GM18498 (cell line): ENCODE results near the gene PRCC.

Experiments used
- ATAC-seq: cut with Tn5 transposase; IDR thresholded peaks from one replicate; pipeline ENCODE4 v1.9.1; 2021; ENCODE audit warnings: mild to moderate bottlenecking, moderate library complexity; ENCODE audit not compliant: unreplicated experiment

PRCC gene

DNA sequence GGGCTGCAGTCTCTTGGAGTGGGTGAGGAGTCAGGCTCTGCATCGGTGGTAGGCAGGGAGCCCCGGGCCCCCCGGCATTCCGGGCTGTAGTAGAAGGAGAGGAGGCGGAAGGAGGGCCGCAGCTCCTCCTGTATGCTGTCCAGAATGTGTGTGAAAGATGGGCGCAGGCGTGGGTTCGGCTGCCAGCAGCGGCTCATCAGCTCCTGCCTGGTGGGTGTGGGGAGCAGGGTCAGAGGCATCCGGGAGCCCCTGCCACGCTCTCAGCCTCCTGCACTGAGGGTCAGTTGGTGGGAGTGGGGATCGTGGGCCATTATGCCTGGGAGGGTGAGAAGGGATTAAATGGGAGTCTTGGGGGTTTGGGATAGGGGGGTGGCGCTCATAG lies 73.6 kb downstream of the PRCC start:
- ATAC-seq = no peak

DNA sequence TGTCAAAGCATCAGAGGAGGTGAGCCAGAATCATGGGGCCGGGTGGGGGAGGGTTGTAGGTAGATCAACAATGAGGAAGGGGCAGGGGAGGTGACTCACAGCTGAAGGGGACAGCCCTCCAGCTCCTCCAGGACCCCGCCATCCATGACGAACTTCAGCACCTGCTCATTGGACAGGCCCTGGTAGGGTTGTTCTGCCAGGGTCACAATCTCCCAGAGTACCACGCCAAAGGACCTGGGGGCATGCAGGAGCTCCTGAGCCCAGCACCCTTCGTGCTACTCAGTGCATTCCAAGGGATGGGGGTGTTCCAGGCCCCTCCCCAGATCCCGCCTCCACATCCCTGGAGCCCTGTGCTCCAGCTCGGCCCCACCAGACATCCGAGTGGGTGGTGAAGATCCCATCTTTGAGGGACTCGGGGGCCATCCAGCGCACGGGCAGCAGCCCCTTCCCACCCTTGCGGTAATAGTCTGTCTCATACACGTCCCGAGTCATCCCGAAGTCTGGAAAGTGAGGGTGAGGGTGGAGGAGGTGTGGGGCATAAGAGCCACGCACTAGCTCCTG lies 74.0 kb downstream of the PRCC start:
- no peak for ATAC-seq

DNA sequence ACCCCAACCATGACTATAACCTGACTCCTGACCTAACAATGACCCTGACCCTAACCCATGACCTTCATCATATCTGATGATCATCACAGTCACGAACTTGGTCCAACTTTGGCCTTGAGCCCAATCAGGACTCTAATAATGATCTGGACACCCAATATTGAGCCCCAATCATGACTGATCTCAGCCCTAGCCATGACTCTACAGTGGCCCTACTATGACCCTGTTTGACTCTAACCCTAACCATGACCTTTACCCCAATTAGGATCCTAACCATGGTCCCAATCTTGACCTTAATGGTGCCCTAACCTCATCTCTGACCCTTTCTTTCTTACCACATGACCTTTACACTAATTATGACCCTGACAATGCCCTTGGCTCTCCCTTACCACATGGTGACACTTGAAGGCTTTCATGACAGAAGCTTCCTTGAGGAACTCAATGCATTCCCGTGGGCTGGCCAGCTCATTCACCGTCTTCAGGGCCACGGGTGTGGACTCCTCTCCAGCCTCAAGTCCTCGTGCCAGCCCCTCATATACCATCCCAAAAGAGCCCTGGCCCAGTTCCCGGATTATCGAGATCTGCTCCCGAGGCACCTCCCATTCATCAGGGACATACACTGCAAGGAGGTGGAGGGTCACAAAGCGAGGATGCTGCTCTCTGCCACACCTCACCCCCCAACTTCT lies 75.4 kb downstream of the PRCC start:
- ATAC-seq = no peak

DNA sequence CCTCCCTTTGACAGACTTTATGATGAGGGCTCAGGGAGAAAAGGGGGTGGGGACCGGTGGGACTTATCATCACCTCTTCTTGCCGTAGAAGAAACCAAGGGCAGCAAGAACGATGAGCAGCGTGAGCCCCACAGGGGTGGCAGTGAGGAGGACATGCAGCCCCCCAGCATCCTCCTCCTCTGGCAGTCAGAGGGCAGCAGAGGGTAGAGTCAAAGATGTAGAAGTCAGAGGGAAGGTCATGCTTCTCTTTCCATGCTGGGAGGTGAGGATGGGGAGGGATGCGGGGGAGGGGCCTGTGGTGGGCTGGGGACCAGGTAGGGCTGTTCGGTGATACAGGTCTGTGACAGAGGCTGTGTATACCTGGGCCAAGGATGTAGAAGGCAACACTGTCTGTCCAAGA lies 76.8 kb downstream of the PRCC start:
- no peak for ATAC-seq

DNA sequence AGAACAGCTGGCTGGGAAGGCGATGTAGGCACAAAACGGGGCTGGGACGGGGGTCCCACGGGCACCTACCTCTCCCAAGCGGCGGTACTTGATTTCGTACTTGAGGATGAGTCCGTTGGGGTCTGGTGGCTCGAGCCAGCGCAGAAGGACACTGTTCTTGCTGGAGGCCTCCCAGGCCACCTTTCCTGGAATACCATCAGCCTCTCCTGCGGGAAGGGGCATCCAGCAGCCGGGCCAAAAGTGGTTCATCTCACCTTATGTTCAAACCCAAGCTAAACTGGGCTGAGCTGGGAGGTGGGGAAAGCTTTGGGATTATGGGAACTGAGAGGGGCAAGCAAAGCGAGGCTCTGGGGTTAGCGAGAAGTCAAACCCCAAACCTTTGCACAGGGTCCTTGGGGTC lies 77.3 kb downstream of the PRCC start:
- ATAC-seq = no peak

DNA sequence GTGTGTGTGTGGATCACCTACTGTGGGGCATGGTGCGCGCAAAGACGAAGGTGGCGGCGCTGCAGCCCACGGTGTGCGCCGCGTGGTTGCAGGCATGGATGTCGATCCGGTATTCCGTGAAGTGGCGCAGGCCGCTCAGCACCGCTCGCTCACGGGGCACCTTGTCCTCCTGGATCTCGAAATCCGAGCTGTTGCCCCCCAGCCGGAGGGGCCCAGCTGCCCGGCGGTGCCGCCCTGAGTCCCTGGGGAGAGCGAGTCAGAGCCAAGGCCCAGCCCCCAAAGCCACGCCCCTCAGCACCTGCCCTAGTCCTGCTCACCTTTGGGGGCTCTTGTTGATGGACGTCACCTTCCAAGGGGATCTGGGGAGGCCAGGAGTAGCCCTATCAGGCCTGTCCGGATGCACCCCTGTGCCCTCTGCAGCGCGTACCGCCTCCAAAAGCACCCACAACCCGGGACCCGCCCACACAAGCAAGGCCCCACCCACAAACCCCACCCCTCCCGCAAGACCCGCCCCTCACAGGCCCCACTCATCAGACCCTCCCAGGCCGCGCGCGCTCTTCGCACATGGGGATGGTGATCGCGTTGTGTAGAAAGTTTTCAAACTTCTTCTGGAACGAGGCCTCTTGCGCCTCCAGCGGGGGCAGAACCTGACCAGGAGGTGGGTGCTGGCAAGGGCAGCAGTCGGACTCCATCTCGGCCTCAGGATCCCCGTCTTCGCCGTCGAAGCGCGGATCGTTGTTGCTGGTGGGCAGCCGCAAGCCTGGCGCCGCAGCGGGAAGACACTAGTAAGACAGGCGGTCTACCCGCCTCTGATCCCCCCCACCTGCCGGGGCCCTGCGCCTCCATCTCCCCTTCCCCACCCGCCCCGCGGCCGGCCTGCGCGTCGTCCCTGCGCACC lies 78.0 kb downstream of the PRCC start:
- no peak for ATAC-seq

DNA sequence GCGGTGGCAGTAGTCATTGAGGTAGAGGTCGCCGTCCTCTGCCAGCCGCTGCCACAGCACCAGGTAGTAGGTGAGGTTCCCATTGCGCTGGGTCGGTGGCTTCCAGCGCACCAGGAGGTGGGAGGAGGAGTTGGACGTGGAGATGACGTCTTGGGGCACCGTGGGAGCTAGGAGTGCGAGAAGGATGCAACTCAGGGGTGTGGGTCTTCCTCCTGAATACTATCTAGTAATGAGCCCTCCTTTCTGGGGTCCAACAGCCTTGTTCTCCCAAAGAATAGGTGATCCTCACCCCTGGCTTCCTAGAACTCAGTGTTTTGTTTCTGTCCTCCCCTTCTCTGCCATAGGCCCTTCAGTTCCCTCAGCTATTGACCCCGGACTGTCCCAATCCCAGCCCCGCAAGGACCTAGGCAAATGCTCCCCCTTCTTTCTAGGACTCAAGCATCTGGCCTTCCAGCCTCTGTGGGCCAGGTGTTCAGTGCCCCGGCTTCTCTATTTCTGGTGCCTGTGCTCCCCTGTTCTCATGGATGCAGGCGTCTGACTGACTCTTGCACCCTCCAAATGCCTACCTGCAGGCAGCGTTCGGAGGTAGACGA lies 78.7 kb downstream of the PRCC start:
- no peak for ATAC-seq

DNA sequence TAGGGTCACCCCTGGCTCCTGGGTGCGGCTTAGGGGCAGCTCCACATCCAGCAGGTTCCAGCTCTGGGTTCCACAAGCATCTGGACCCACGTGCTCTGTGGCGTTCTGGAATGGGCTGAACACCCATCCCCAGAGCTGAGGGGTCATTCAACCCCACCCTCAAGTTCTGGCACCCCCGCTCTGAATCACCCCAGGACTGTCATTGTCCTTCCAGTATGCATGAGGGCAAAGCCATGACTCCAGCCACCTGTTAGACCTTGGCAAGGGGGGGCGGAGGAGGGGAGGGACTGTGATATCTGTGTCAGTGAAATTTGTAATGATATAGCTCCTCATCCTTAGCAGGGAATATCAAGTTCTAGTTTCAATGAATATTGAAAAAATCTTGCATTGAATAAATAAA lies 79.3 kb downstream of the PRCC start:
- ATAC-seq = no peak

DNA sequence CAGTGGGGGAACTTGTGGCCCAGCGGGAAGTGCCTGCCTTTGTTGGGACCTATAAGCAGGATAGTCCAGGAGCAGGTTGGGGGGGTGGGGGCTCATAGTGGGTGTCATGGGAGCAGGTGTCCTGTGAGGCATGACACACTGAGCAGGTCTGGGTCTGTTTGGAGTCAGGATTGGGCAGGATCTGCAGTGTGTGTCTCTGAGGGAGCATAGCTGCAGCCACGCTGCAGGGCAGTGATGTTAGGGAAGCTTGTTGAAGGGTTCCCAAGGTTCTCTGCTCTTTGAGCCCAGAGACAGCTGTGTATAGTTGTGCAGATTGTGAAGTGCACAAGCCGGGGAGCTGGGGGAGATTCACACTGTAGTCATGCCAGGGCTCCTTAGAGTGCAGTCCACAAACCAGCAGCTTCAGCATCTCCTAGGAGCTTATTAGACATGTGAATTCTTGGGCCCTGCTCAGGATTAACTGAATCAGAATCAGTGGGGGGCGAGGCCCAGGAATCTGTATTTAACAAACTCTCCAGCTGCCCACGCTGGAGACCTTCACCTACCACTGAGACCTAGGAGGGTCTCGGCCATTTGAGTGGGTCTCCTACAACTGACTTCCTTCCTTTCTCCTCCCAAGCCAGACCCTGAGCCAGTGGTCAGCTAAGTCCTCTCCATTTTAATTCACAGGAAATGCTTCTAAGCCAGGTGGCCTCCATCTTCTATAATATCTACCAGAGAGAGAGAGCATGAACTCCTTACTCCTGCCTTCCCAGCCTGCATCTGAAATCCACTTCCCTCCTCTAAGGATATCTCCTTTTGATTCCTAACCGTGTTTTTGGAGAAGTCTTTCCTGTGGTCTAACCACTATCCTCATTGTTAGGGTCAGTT lies 80.5 kb downstream of the PRCC start:
- no peak for ATAC-seq

DNA sequence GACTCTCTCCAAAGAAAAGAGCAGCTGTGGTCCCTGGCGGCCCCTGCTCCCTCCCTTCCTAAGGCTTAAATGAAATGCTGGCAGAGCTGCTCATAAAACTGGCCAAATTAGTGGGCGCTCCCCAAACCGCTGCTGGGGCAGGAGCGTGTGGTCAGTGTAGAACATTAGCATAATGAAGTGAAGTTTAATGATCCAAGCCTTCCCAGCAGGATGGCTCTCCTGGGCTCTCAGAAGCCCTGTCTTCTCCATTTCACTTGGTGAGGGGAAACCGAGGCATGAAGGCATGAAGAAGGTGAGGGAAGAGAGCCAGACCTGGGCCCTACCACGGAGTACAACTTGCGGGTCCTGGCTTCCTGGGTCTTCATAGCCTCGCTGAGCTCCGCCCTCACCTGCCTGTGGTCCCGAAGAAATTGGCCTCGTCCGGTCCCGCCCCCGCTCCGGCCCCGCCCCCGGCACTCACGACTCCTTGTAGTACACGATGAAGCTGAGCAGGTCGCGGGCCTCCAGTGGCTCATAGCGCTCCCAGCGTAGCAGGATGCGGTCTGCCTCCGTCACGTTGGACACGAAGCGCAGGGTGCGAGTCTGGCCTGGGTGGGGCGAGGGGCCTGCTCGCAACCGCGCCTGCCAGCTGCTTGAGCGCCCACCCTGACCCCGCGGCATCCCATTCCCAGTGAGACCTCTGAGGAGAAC lies 81.3 kb downstream of the PRCC start:
- no peak for ATAC-seq

DNA sequence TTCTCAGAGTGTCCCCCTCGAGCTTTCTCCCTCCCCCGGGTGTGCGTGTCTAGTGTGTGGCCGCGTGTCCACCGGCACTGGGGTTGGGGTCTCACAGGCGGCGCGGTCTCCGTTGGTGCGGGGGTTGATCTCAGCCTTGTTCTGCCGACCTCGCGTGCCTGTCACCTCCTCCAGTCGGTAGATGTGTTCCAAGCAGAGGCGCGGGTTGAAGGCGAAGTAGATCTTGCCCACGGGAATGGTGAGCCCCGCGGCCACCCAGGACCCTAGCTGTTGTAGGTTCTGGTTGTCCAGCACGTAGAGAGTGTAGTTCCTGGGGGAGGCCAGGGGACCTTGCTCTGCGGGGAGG lies 81.8 kb downstream of the PRCC start:
- no peak for ATAC-seq
